NCI-H460 (cell line): ENCODE data around the gene SHISA7. TPM values are rescaled to one million over a fixed set of nuclear protein-coding genes. Genes with fewer than 3 reads are reported as not detected.

ENCODE experiments used
- total RNA-seq: library from RNA; depleted of rRNA; stranded (reverse); fragments of >200 nt; shearing (Covaris generic); gene quantifications from 2 replicates; pipeline ENCODE4 v1.2.3, GENCODE V29; 2014; rRNA removed

SHISA7 gene
- total RNA-seq, 1 experiment from 2014 or later = not detected

Other genes with a start within 250 kb of the SHISA7 start
- 31.9 and 34.0 TPM in 2 replicates for gene PTPRH, start 233.8 kb downstream of the SHISA7 start, total RNA-seq
- 1.8 and 2.3 TPM in 2 replicates for gene TMEM86B, start 214.5 kb downstream of the SHISA7 start, total RNA-seq
- 32.6 and 33.6 TPM in 2 replicates for gene PPP6R1, start 184.3 kb downstream of the SHISA7 start, total RNA-seq
- gene HSPBP1, start 163.2 kb downstream of the SHISA7 start, total RNA-seq = 33.4 and 37.1 TPM in 2 replicates
- 3.8 and 5.7 TPM in 2 replicates for gene BRSK1, start 159.3 kb downstream of the SHISA7 start, total RNA-seq
- not detected in 2 replicates for gene TMEM150B, start 118.0 kb downstream of the SHISA7 start, total RNA-seq
- 5.1 and 7.9 TPM in 2 replicates for gene KMT5C, start 103.4 kb downstream of the SHISA7 start, total RNA-seq
- gene COX6B2, start 88.6 kb downstream of the SHISA7 start, total RNA-seq = not detected in 2 replicates
- gene GARIN5B, start 80.0 kb downstream of the SHISA7 start, total RNA-seq = not detected in 2 replicates
- 0.32 and 0.84 TPM in 2 replicates for gene IL11, start 72.8 kb downstream of the SHISA7 start, total RNA-seq
- not detected in 2 replicates for gene TMEM190, start 66.5 kb downstream of the SHISA7 start, total RNA-seq
- 0.97 and 2.0 TPM in 2 replicates for gene TMEM238, start 59.0 kb downstream of the SHISA7 start, total RNA-seq
- 426 and 465 TPM in 2 replicates for gene RPL28, start 57.4 kb downstream of the SHISA7 start, total RNA-seq
- gene UBE2S, start 35.5 kb downstream of the SHISA7 start, total RNA-seq = 369 and 378 TPM in 2 replicates
- 33.9 and 39.6 TPM in 2 replicates for gene ISOC2, start 18.3 kb upstream of the SHISA7 start, total RNA-seq
- not detected in 2 replicates for gene C19orf85, start 21.5 kb upstream of the SHISA7 start, total RNA-seq
- gene ZNF628, start 33.3 kb upstream of the SHISA7 start, total RNA-seq = 2.1 and 6.1 TPM in 2 replicates
- gene NAT14, start 41.9 kb upstream of the SHISA7 start, total RNA-seq = 3.9 and 4.5 TPM in 2 replicates
- gene SSC5D, start 45.1 kb upstream of the SHISA7 start, total RNA-seq = 0.07 TPM in 1 of 2 replicates, not detected in the other
- gene SBK2, start 93.8 kb upstream of the SHISA7 start, total RNA-seq = not detected in 2 replicates
- gene SBK3, start 102.2 kb upstream of the SHISA7 start, total RNA-seq = 0.32 TPM in 1 of 2 replicates, not detected in the other
- 2.1 and 3.2 TPM in 2 replicates for gene ZNF579, start 137.5 kb upstream of the SHISA7 start, total RNA-seq
- 3.6 and 5.0 TPM in 2 replicates for gene FIZ1, start 156.2 kb upstream of the SHISA7 start, total RNA-seq
- 15.9 and 16.5 TPM in 2 replicates for gene ZNF524, start 157.0 kb upstream of the SHISA7 start, total RNA-seq
- gene ZNF865, start 162.3 kb upstream of the SHISA7 start, total RNA-seq = 1.1 and 1.3 TPM in 2 replicates
- 2.1 and 2.2 TPM in 2 replicates for gene ZNF784, start 181.3 kb upstream of the SHISA7 start, total RNA-seq
- 8.9 and 13.6 TPM in 2 replicates for gene ZNF580, start 197.7 kb upstream of the SHISA7 start, total RNA-seq
- gene ZNF581, start 200.3 kb upstream of the SHISA7 start, total RNA-seq = 12.3 and 13.6 TPM in 2 replicates
- 1.9 and 2.3 TPM in 2 replicates for gene CCDC106, start 204.9 kb upstream of the SHISA7 start, total RNA-seq
- gene U2AF2, start 211.7 kb upstream of the SHISA7 start, total RNA-seq = 68.3 and 72.4 TPM in 2 replicates
- gene EPN1, start 231.9 kb upstream of the SHISA7 start, total RNA-seq = 32.8 and 35.9 TPM in 2 replicates